WTC11 (cell line): ENCODE measurements around the gene SLC10A1.
A peak's percentile ranks its signal among the peaks of the same experiment; 100 is the strongest.

Experiments
- CTCF ChIP-seq: fragments of 200-600 bp; IDR thresholded peaks from 2 replicates; pipeline ENCODE4 v1.8.0; 2022; ENCODE audit warnings: antibody characterized with exemption
- GABPB1 ChIP-seq: sonication (generic); formaldehyde crosslinking; IDR thresholded peaks from 2 replicates; pipeline ENCODE4 v1.8.1; 2023; ENCODE audit warnings: mild to moderate bottlenecking, missing genetic modification reagents
- HMGXB4 ChIP-seq: sonication (generic); formaldehyde crosslinking; IDR thresholded peaks from 2 replicates; pipeline ENCODE4 v1.8.1; 2023; ENCODE audit warnings: mild to moderate bottlenecking, moderate library complexity, missing genetic modification reagents
- JUN ChIP-seq: sonication (generic); formaldehyde crosslinking; IDR thresholded peaks from 2 replicates; pipeline ENCODE4 v1.8.0; 2023; ENCODE audit warnings: mild to moderate bottlenecking, missing genetic modification reagents
- TEAD4 ChIP-seq: sonication (generic); formaldehyde crosslinking; IDR thresholded peaks from 2 replicates; pipeline ENCODE4 v1.8.0; 2022; ENCODE audit warnings: mild to moderate bottlenecking, missing genetic modification reagents
- TP53 ChIP-seq: sonication (generic); formaldehyde crosslinking; IDR thresholded peaks from 2 replicates; pipeline ENCODE4 v1.8.1; 2023; ENCODE audit warnings: mild to moderate bottlenecking, missing genetic modification reagents

GRCh38 chr14:69726761-69727511 is 70.1 kb downstream of the SLC10A1 start:
- TF ChIP-seq CTCF (peak; percentile 69), JUN (CRISPR knock-in tag) (no peak), GABPB1 (CRISPR knock-in tag) (no peak; the same call in 1 of the 2 replicates), HMGXB4 (CRISPR knock-in tag) (peak; percentile 91; the same call in 1 of the 2 replicates), TP53 (CRISPR knock-in tag) (peak; percentile 66; the same call in 1 of the 2 replicates), TEAD4 (CRISPR knock-in tag) (no peak)
